HG03457 (cell line): ENCODE results near the gene CCDC51.
"Not testable (repeated sequence)": the region's sequence is repeated elsewhere in the genome, so short reads cannot be mapped to it uniquely, and the experiment has no call there.

Source experiments
- ATAC-seq: cut with Tn5 transposase; IDR thresholded peaks from one replicate; pipeline ENCODE4 v1.9.1; 2021; ENCODE audit warnings: moderate number of reproducible peaks; ENCODE audit not compliant: unreplicated experiment

Gene CCDC51

DNA sequence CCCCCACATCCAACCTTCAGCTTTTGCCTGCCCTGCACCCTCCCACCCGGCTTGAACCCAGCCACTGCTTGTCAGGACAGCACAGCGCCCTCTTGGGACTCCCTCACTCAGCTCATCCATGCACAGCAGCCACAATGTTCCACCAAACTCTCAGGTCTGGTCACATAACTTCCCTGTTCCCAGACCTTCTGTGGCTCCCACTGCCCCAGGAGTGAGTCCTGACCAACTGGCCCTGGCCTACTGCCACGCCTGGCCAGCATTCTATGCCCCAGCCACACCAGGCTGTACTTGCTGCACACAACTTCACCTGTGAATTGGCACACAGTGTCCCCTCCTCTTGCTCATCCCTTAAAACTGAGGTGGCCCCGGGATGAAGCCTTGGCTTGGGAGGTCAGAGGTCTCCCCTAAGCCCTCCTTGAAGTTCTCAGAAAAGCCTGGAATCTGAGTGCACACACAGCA, 31.1 kb downstream of the CCDC51 start:
- ATAC-seq = no peak

- ATAC-seq = no peak
These were observed 32.3 kb downstream of the CCDC51 start for GRCh38 chr3:48407542-48408099.

GRCh38 chr3:48406443-48407431, 33.2 kb downstream of the CCDC51 start:
- ATAC-seq = no peak

DNA sequence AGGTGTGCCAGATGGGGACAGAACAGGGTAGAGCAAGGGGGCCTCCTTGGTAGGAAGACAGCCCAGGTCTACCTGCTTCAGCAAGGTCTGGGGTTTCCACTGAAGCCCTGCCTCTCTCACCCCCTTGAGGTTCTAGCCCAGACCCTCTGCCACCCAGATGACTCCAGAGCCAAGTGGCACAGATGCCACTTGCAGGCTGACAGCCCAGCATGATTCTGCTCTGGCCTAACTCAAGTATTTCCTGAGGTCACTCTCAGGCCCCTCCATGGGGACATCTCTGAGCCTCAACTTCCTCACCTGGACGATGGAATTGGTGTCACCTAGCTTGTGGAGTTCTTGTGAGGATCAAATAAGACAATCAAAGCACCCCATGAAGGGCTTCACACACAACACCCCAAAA, 33.9 kb downstream of the CCDC51 start:
- no peak for ATAC-seq

DNA sequence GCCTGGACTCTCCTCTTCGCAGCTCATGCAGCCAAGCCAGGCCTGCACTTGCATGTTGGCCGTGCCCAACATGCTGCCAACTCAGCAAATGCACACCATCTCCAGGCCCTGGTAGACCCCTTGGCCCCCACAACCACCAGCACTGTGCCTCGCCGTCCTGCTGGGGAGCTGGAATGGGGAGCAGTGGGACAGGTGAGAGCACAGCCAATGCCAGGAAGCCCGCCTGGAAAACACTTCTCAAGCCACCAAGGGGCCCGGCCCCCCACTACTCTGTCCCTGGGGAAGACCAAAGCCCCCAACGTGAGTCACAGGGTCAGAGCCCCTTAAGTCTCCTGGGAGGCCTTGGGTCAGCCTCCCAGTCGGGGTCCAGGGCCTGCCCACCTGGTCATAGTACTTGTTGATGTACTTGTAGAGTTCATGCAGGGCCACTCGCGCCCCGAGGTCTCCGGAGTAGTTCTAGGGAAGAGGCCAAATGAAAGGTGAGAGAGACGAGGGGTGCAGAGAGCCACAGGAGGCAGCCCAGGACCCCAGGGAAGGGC, 34.5 kb downstream of the CCDC51 start:
- ATAC-seq = no peak

DNA sequence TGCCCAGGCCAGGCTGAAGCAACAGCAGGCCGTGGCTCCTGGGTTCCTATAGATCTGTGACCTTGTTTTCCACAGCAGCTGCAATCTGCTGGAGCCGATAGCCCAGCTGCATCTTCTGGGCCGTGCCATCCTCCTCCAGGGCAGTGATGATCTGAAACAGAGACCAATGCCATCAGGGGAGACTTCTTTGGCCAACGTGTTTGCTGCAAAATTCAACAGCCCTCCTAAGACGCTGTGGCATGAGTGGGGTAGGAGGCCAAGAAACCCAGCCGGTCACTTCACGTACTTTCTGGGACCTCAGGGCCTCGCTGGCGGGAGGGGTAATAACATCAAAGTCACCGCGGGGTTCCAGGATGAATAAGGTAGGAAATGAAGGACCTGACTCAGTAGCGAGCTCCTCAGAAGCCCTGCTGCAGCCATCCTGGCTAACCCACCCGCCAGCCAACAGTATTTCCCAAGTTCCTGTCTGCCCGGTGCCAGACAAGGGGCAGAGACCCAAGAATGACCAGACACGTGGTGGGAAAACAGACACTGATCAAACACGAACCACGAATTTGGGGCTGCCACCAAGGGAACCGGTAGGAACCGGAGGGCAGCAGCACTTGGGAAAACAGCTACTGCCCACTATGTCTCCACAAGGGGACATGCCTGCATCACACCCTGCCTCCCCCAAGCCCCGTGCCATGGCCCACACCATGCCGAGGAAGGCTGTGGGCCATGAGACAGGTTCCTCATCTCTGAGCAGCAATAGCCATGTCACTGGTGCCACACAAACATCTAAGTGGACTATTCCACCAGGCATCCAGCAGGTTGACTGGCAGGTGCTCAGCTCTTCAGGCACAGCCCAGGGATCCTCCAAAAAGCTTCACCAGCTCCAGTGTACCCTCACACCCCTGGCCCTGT, 35.2 kb downstream of the CCDC51 start:
- ATAC-seq = no peak

DNA sequence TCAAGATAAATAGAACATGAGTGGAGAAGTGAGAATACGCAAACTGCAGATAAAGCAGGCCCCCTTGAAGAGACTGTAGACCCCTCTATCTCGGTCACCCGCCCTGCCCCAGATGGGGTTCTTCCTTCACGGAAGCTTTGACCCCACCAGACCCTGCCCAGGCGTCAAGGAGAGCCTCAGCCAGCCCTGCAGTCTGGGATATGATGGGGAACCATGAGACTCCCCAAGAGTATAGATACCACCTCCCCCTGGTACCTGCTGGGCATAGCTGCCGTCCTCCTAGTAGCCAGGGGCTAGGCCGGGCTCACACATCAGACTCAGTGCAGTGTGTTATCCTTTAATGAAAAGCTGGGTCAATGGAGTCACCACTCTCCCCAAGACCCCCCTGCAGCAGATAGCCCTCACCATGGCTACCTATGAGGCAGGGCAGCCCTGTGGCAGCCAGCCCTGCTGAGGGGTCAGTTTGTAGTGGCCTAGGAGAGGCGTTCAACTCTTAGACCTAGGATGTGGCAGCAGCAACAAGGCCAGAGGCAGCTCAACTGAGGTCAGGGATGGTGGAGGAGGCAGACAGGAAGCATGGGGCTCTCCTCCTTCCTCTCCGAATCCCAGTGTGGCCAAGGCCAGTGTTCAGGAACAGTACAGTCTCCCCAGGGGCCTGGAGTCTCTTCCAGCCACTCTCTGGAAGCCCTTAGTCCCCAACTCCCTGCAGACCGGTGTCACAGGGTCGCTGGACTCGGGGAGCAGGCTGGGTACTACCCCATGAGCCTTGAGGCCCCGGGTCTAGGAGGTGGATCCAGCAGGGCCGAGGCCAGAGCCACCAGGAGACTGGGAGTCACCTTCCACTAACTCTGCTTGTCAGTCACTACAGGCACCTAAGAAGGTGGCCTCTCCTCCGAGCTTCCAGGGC, 36.1 kb downstream of the CCDC51 start:
- no peak for ATAC-seq

GRCh38 chr3:48402907-48403306, 37.0 kb downstream of the CCDC51 start:
- no peak for ATAC-seq

- no peak for ATAC-seq
These were observed 37.6 kb downstream of the CCDC51 start for GRCh38 chr3:48402281-48402732.

GRCh38 chr3:48401434-48401901, 38.5 kb downstream of the CCDC51 start:
- ATAC-seq = not testable (repeated sequence)

GRCh38 chr3:48400824-48401433, 39.0 kb downstream of the CCDC51 start:
- no peak for ATAC-seq

DNA sequence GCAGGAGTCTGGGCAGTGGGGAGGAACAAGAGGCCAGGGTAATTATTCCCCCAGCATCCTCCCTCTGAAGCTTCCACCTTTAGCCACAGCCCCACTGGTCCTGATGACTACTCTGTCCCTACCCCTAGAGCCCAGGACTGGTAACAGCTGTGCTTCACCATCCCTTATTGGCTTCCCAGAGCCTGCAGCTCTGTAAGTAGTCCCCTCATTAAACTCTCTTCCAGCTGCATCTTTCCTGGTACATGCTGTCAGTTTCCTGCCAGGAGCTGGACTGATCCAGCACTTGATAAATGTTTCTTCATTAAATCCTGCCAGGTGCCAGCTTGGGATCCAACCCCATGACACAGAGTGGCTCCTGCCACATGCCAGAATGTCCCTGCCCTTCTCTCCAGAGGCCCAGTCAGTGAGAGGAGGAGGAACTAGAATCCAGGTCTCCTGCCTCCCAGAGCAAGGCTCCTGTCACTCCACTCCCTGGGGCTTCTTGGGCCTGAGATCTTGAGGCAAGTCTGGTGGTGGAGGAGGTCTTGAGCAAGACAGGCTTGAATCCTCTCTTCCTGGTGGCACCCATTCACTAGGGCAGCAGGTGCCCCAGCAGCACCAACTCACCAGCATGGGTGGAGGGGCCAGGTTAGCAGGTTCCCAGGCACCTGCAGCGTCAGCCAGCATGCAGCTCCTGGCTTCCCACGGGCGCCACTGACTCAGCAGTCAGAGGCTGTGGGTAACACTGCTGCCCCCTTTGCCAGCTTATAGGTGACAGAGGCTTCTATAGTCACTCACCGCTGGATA, 40.3 kb downstream of the CCDC51 start:
- ATAC-seq = no peak

DNA sequence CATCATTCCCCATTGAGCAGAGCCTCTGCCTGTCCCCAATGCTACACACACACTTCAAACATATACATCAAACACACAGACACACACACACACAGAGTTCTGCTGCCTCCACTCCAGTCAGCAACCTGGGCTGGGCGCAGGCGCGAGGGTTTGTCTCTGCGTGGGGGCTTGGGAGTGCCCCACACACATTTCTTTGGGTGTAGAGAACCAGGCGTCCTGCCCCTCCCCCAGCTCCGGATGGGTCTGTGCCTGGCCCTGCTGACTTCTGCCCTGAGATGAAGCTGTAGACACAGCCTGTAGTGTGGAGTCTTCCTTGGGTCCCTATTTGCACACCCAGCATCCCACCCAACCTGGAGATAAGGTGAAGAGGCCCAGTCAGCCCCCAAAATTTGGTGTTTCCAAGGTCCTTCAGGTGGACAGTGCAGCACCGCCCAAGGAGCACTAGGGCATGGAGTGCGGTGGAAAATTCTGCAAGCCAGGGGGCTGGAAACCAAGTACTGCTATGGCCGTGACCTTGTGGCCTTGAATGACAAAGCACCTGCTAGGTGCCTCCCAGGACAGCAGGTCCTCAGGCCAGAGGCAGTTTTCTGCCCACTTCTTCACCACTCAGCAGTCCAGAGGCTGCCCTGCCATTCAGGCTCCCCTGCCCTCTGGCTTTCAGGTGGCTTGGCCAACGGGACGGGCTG, 41.1 kb downstream of the CCDC51 start:
- no peak for ATAC-seq

DNA sequence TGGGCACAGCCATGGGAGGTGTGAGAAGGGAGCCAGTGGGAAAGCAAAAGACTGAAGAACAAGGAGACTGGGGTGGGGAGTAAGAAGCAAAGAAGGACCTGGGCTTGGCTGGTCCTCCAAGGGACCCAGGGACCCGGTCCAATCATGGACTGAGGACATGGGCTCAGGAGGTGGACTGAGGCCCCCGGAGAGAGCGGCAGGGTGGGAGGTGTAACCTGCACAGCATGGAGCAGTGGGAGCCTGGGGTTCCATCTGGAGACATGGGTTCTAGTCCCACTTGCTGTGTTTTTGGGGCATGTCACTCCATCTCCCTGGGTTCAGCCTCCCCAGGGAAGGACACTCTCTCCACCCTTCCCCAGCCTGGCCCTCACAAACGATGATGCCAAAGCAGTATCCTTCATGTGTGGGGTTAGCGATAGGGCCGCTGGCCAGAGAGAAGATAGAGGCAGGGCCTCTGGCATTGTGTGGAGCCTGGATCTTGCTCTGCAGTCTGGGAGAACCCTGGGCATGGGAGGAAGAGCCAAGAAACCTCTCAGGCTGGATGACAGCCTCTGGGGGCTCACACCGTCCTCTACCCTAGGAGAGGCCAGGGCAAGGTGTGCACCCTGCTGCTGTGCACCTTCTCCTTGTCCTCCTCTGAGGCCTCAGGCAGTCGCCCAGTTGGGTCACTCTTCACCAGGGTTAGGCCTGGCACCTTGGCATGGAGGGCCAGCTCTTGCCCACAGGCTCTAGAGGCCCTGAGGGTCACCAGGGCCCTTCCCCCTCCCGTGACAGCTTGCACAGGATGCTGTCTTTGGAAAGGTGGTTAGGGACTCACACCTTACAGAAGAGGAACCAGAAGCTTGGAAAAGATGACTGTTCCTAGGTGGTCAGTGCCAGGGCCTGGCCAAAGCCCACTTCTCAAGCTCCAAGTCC, 41.9 kb downstream of the CCDC51 start:
- ATAC-seq = no peak

GRCh38 chr3:48395714-48396113, 44.2 kb downstream of the CCDC51 start:
- ATAC-seq = no peak

- ATAC-seq = no peak
These were observed 45.5 kb downstream of the CCDC51 start for GRCh38 chr3:48394391-48394790.

DNA sequence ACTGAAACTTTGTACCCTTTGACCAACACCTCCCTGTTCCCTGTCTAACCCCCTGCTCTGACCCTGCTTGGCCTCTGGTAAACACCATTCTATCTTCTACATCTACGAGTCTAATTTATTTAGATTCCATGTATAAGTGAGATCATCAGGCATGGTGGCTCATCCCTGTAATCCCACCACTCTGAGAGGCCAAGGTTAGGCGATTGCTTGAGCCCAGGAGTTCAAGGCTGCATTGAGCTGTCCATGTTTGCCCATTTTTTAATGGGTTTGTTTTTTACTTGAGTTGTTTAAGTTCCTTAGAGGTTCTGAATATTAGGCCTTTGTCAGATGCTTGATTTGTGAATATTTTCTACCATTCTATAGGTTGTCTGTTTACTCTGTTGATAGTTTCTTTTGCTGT, 51.0 kb downstream of the CCDC51 start:
- ATAC-seq = no peak
